ENCODE results near the gene COPS4. TPM values are rescaled to one million over a fixed set of nuclear protein-coding genes. Genes with fewer than 3 reads are reported as not detected.
A peak's percentile ranks its signal among the peaks of the same experiment; 100 is the strongest.
"Not testable (repeated sequence)": the region's sequence is repeated elsewhere in the genome, so short reads cannot be mapped to it uniquely, and the experiment has no call there.

COPS4 gene
- total RNA-seq, 2 donors from 2014 or later: 50.5 to 56.9 TPM

- intact Hi-C loops (cut with DNase I): no loop called here
- no peak overlapping the region for H3K4me3 ChIP-seq
- no peaks in the 10 kb centered on the region for H3K36me3 ChIP-seq
- no peaks in the 10 kb centered on the region for H3K9me3 ChIP-seq
- no peak for DNase-seq (ENCODE audit: low spot score)
- TF ChIP-seq POLR2AphosphoS5 (IDR thresholded peaks at IDR 0.05) (no peak), CTCF (IDR thresholded peaks at IDR 0.05) (no peak), POLR2A (IDR thresholded peaks at IDR 0.05) (no peak)
- no peak overlapping the region for H3K27ac ChIP-seq
- H3K27me3 ChIP-seq (replicated peaks; ENCODE audit: insufficient read depth): no peaks in the 10 kb centered on the region
- H3K4me1 ChIP-seq (replicated peaks): no peaks in the 10 kb centered on the region
Measured at GRCh38 chr4:82998898-82999297, 36.1 kb upstream of the COPS4 start.

GRCh38 chr4:83002329-83002728 lies 32.7 kb upstream of the COPS4 start:
- H3K27ac ChIP-seq: no peak overlapping the region
- intact Hi-C loops (cut with DNase I): no loop called here
- no peaks in the 10 kb centered on the region for H3K4me1 ChIP-seq (replicated peaks)
- no peak overlapping the region for H3K4me3 ChIP-seq
- H3K36me3 ChIP-seq: no peaks in the 10 kb centered on the region
- 93% methylated on average over 3 of the region's 3 CpGs for WGBS
- no peaks in the 10 kb centered on the region for H3K9me3 ChIP-seq
- H3K27me3 ChIP-seq (replicated peaks; ENCODE audit: insufficient read depth): no peaks in the 10 kb centered on the region
- TF ChIP-seq CTCF (IDR thresholded peaks at IDR 0.05) (no peak), POLR2AphosphoS5 (IDR thresholded peaks at IDR 0.05) (no peak), POLR2A (IDR thresholded peaks at IDR 0.05) (no peak)
- no peak for DNase-seq (ENCODE audit: low spot score)

GRCh38 chr4:83003044-83003791 lies 31.8 kb upstream of the COPS4 start:
- H3K36me3 ChIP-seq; intact Hi-C loops (cut with DNase I); DNase-seq (ENCODE audit: low spot score); H3K27ac ChIP-seq; H3K27me3 ChIP-seq (replicated peaks; ENCODE audit: insufficient read depth); H3K4me1 ChIP-seq (replicated peaks); H3K4me3 ChIP-seq; H3K9me3 ChIP-seq: not testable (repeated sequence)
- 90% methylated on average over 14 of the region's 14 CpGs for WGBS

- no peak for DNase-seq (ENCODE audit: low spot score)
- Histone ChIP-seq H3K4me1 (replicated peaks) (no peaks in the 10 kb centered on the region), H3K9me3 (no peaks in the 10 kb centered on the region), H3K27ac (no peak overlapping the region), H3K4me3 (peak overlapping the region; percentile 62 to 77), H3K36me3 (no peaks in the 10 kb centered on the region), H3K27me3 (replicated peaks; ENCODE audit: insufficient read depth) (no peaks in the 10 kb centered on the region)
- WGBS: 69% methylated on average over 3 of the region's 3 CpGs
- intact Hi-C loops (cut with DNase I): no loop called here
- TF ChIP-seq CTCF (IDR thresholded peaks at IDR 0.05) (no peak), POLR2A (IDR thresholded peaks at IDR 0.05) (no peak)
Measured at GRCh38 chr4:83009529-83009928, 25.5 kb upstream of the COPS4 start.

- TF ChIP-seq CTCF (IDR thresholded peaks at IDR 0.05) (no peak), POLR2AphosphoS5 (IDR thresholded peaks at IDR 0.05) (no peak), POLR2A (IDR thresholded peaks at IDR 0.05) (no peak)
- H3K4me1 ChIP-seq (replicated peaks): no peaks in the 10 kb centered on the region
- H3K27me3 ChIP-seq (replicated peaks; ENCODE audit: insufficient read depth): no peaks in the 10 kb centered on the region
- no peaks in the 10 kb centered on the region for H3K9me3 ChIP-seq
- H3K36me3 ChIP-seq: no peaks in the 10 kb centered on the region
- peak overlapping the region; percentile 62 to 77 for H3K4me3 ChIP-seq
- intact Hi-C loops (cut with DNase I): loop anchor here (5.0 kb wide), 3 partner anchors 108 to 447 kb away; partner anchors contain the start of genes HELQ, MRPS18C and THAP9
- no peak for DNase-seq (ENCODE audit: low spot score)
- 2% methylated on average over 14 of the region's 14 CpGs for WGBS
- peak overlapping the region; percentile 83 to 86 for H3K27ac ChIP-seq
Measured at GRCh38 chr4:83010111-83010521, 24.9 kb upstream of the COPS4 start.
